ENCODE results near the gene C1orf159. TPM values are rescaled to one million over a fixed set of nuclear protein-coding genes. Genes with fewer than 3 reads are reported as not detected.

The C1orf159 gene
- total and polyA plus RNA-seq, 2 of the 8 experiments (the other 6 are each of a cell fraction or from before 2014, with no cell fraction given): 10.0 to 10.9 TPM

DNA sequence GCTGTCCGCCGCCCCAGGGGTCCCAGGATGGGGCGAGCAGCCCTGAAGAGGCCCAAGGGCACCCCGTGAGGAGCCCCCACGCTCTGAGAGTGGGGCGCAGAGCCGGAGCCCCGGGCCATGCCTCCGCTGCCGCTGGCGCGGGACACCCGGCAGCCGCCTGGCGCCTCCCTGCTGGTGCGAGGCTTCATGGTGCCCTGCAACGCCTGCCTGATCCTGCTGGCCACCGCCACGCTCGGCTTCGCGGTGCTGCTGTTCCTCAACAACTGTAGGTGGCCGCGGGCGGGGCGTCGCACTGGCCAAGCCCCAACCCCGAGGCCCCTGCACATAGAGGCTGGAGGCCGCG is 81.5 kb downstream of the C1orf159 start:
- H3K4me2 ChIP-seq (ENCODE audit: insufficient read depth in 1 of 2, low read depth in 2 of 2, low read length in 2 of 2): peak overlapping the region; percentile 49 to 88; a peak in 3 of 4 replicates
- H4K8ac ChIP-seq (ENCODE audit: extremely low read depth, insufficient read depth, low read length): no peak overlapping the region
- H2BK5ac ChIP-seq (ENCODE audit: low read depth, low read length): no peak overlapping the region
- H3K14ac ChIP-seq (ENCODE audit: insufficient read length): no peak overlapping the region
- H2BK12ac ChIP-seq (ENCODE audit: low read depth, low read length): no peak overlapping the region
- no peak overlapping the region for H2AK5ac ChIP-seq (ENCODE audit: low read depth, low read length)
- CTCF ChIA-PET (ENCODE audit: partially characterized antibody): interaction anchor here (0.5 to 4.5 kb wide), 5 partner anchors 11 to 51 kb away, joined by 3 to 60 read pairs (median 5); partner anchors contain the start of genes ISG15 and PERM1
- TF ChIP-seq, protein P1, sequence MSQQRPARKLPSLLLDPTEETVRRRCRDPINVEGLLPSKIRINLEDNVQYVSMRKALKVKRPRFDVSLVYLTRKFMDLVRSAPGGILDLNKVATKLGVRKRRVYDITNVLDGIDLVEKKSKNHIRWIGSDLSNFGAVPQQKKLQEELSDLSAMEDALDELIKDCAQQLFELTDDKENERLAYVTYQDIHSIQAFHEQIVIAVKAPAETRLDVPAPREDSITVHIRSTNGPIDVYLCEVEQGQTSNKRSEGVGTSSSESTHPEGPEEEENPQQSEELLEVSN (IDR thresholded peaks at IDR 0.05): 0 out of 2 replicates have a peak, but pooled peaks have one; percentile 16
- TF ChIP-seq NRF1 (IDR thresholded peaks at IDR 0.05; ENCODE audit: low read depth, low read length) (no peak), GABPA (IDR thresholded peaks at IDR 0.05; ENCODE audit: borderline replicate concordance, insufficient read depth, low read length) (peak; percentile 44; the same call in 1 of the 2 replicates)
- TF ChIP-seq, protein P2, sequence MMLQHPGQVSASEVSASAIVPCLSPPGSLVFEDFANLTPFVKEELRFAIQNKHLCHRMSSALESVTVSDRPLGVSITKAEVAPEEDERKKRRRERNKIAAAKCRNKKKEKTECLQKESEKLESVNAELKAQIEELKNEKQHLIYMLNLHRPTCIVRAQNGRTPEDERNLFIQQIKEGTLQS (IDR thresholded peaks at IDR 0.05; ENCODE audit: insufficient read depth, low read depth, low read length): no peak
- no peak overlapping the region for H2BK20ac ChIP-seq (ENCODE audit: low read length)
- DNase-seq (ENCODE audit: low read depth in 1 of 2, low spot score in 2 of 2) (no peak), FAIRE-seq (no peak)
- no peak overlapping the region for H4K5ac ChIP-seq (ENCODE audit: insufficient read length, low read depth, low read length)
- H3K23me2 ChIP-seq (ENCODE audit: low read depth, low read length): peaks cover 8% of the 10 kb centered on the region
- H3K4me3 ChIP-seq (ENCODE audit: extremely low read depth in 1 of 4, insufficient read depth in 2 of 4, low read depth in 3 of 4, low read length in 4 of 4): peak overlapping the region; percentile 36 to 67 (median 38)
- no peak overlapping the region for H3K4ac ChIP-seq (replicated peaks; ENCODE audit: insufficient read length, low read depth, low read length)
- no peaks in the 10 kb centered on the region for H3K79me2 ChIP-seq (ENCODE audit: control insufficient read depth in 1 of 2, insufficient read depth in 2 of 2, low read length in 2 of 2)
- H3K27ac ChIP-seq (ENCODE audit: low read depth, low read length): no peak overlapping the region
- no peak overlapping the region for H3K23ac ChIP-seq (ENCODE audit: insufficient read length)
- no peak overlapping the region for H2BK15ac ChIP-seq (ENCODE audit: low read length)
- peaks cover 40 to 59% of the 10 kb centered on the region in 2 experiments for H4K20me1 ChIP-seq (replicated peaks in 1 of 2; ENCODE audit: control insufficient read depth in 1 of 2, insufficient read depth in 2 of 2, low read length in 2 of 2)
- no peaks in the 10 kb centered on the region for H3K9me3 ChIP-seq (ENCODE audit: insufficient read depth in 2 of 2, low read depth in 1 of 2, low read length in 1 of 2)
- H3K27me3 ChIP-seq (replicated peaks in 1 of 4; ENCODE audit: control insufficient read depth in 3 of 4, extremely low read depth in 1 of 4, insufficient read depth in 3 of 4, low read length in 3 of 4): peaks cover 0 to 30% (median 23%) of the 10 kb centered on the region in 4 experiments; a peak in 5 of 7 replicates
- POLR2A ChIA-PET (ENCODE audit: partially characterized antibody): interaction anchor here (0.7 to 10.9 kb wide), 15 partner anchors 9 to 146 kb away, joined by 3 to 245 read pairs (median 4); partner anchors contain the start of genes AGRN, HES4 and ISG15
- H3K4me1 ChIP-seq (replicated peaks in 1 of 4; ENCODE audit: control insufficient read depth in 3 of 4, insufficient read depth in 4 of 4, low read length in 3 of 4): peaks cover 0 to 23% (median 11%) of the 10 kb centered on the region in 4 experiments; a peak in 6 of 7 replicates
- H3K18ac ChIP-seq (ENCODE audit: extremely low read depth, low read length): no peak overlapping the region
- 40% methylated on average over 20 of the region's 30 CpGs; no CpG with 5 or more reads in 1 of the 2 experiments for WGBS, 2 experiments (ENCODE audit: extremely low coverage in 1 of 2, insufficient coverage in 1 of 2, insufficient read length in 1 of 2, insufficient replicate concordance in 2 of 2, low coverage in 1 of 2, low lambda C conversion rate in 2 of 2, missing lambda C conversion rate in 1 of 2)
- H2AFZ ChIP-seq (ENCODE audit: low read length): no peak overlapping the region
- H3K9ac ChIP-seq (replicated peaks in 1 of 4; ENCODE audit: extremely low read depth in 1 of 4, low read depth in 3 of 4, low read length in 3 of 4): peak overlapping the region in 1 of 4 experiments; percentile 67; a peak in 2 of 7 replicates
- H3K56ac ChIP-seq (replicated peaks; ENCODE audit: insufficient read length, low read depth, low read length): no peak overlapping the region
- no peak overlapping the region for H4K91ac ChIP-seq (replicated peaks; ENCODE audit: insufficient read length, low read length)
- H3K79me1 ChIP-seq (ENCODE audit: low read depth, low read length): peaks cover 7% of the 10 kb centered on the region
- H2BK120ac ChIP-seq (replicated peaks; ENCODE audit: low read depth, low read length): no peak overlapping the region
- H3K36me3 ChIP-seq (ENCODE audit: control insufficient read depth in 2 of 4, insufficient read depth in 4 of 4, low read length in 3 of 4): peaks cover 0 to 7% (median 0%) of the 10 kb centered on the region in 4 experiments; a peak in 2 of 8 replicates

Measured in H1 (cell line).